ENCODE results near the gene PLIN1.

PLIN1 gene

DNA sequence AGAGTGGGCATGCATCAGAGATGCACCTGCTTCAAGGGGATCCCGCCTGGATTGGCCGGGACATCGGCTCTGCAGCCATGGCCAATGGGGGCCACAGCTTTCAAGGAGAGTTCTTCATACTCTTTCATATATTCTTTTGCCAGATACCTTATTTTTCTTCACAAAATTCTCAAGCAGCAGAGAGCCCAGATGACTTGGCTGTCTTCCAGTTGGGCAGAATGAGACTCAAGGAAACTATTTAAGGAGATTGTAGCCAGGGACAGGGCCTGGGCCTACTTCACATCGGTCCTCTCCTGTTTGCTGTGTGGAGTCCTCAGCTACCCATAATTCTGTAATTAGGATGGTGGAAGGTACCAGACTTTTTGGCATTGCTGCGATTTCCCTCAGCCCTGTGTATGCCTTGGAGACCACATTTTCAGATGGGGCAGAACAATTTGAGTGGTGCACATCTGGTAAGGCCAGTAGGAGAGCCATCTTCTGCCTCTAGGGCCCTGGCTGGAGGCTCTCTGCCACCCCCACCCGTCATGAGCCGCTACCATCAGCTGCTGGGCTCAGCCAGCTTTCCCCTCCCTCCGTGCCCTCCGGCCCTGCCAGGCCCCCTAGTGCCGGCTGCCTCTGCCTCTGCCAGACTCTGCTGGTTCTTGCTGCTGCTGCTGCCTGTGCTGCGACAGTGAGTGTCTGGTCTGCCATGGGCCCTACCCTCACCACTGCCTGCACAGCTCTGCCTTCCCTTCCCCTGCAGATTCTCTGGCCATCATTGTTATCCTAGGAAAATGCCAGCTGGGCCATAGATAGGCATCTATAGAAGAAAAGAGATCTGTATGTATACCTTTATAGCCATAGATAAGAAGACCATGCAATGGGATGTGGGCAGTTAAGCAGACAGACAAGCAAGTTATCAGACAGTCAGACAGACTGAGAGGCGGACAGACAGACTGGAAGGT, 6.7 kb downstream of the PLIN1 start:
- TF ChIP-seq, protein P1, sequence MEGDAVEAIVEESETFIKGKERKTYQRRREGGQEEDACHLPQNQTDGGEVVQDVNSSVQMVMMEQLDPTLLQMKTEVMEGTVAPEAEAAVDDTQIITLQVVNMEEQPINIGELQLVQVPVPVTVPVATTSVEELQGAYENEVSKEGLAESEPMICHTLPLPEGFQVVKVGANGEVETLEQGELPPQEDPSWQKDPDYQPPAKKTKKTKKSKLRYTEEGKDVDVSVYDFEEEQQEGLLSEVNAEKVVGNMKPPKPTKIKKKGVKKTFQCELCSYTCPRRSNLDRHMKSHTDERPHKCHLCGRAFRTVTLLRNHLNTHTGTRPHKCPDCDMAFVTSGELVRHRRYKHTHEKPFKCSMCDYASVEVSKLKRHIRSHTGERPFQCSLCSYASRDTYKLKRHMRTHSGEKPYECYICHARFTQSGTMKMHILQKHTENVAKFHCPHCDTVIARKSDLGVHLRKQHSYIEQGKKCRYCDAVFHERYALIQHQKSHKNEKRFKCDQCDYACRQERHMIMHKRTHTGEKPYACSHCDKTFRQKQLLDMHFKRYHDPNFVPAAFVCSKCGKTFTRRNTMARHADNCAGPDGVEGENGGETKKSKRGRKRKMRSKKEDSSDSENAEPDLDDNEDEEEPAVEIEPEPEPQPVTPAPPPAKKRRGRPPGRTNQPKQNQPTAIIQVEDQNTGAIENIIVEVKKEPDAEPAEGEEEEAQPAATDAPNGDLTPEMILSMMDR (IDR thresholded peaks at IDR 0.05; ENCODE audit: low read depth, low read length) = no peak
- H3K4me3 ChIP-seq (ENCODE audit: low read depth, low read length) = no peak overlapping the region

DNA sequence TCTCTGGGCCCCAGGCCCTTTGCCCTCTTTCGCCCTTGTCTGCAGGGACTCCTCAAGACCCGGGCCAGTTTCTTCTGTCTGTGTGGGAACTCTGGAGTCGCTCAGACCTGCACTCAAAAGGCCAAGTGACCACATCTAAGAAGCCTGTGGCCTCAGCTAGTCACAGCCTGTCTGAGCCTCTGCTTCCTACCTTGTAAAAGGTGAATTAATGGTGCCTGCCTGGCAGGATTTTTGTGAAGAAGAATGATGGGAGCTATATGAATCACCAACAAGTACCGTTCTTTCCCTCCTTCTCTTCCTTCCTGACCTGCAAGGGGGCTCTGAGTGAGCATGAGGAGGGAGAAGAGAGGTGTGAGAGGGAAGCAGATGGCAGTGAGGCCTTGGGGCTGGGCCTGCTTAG, 7.5 kb downstream of the PLIN1 start:
- H3K4me3 ChIP-seq (ENCODE audit: low read depth, low read length) = no peak overlapping the region
- TF ChIP-seq, protein P1 (IDR thresholded peaks at IDR 0.05; ENCODE audit: low read depth, low read length) = no peak

DNA sequence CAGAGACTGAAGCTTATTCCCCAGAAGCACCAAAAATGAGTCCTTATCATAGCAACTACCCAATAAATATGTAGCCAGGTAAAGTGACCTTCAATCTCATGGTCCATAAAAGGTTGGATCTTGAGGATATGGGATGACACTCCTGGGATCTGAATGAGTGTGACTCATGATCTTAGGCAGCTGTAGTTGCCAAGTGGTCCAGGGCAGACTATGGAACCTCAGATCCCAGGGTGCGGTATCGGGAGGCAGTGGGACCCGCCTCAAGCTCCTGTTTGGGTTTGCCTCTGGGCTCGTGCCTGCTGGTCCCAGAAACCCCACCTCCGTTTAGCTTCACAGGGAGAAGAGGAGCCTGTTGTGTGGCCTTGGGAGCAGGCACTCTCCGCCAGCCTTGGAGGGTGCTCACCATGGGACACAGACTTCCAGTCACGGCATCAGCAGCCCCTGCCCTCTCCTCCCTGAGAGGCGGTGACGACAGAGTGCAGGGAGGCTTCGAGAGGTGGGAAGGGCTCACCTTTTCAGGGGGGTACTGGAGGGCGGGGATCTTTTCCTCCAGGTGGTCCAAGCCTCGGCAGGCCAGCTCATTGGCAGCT, 8.1 kb downstream of the PLIN1 start:
- no peak overlapping the region for H3K4me3 ChIP-seq (ENCODE audit: low read depth, low read length)
- TF ChIP-seq, protein P1 (IDR thresholded peaks at IDR 0.05; ENCODE audit: low read depth, low read length) = no peak

DNA sequence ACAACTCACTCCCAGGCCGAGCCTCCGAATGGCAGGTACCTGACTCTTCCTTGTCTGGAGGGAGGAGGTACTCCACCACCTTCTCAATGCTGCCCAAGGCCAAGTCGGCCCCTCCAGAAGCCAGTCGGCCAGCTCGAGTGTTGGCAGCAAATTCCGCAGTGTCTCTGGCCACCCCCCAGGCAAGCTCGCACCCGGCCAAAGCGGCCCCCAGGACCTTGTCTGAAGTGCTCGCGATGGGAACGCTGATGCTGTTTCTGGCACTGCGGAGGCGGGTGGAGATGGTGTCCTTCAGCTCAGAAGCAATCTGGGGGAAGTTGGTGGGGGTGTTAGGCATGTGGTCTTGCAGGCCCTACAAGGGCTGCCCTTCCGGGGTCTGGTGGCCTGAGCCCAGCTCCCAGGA, 9.2 kb downstream of the PLIN1 start:
- no peak overlapping the region for H3K4me3 ChIP-seq (ENCODE audit: low read depth, low read length)
- TF ChIP-seq, protein P1 (IDR thresholded peaks at IDR 0.05; ENCODE audit: low read depth, low read length) = no peak

DNA sequence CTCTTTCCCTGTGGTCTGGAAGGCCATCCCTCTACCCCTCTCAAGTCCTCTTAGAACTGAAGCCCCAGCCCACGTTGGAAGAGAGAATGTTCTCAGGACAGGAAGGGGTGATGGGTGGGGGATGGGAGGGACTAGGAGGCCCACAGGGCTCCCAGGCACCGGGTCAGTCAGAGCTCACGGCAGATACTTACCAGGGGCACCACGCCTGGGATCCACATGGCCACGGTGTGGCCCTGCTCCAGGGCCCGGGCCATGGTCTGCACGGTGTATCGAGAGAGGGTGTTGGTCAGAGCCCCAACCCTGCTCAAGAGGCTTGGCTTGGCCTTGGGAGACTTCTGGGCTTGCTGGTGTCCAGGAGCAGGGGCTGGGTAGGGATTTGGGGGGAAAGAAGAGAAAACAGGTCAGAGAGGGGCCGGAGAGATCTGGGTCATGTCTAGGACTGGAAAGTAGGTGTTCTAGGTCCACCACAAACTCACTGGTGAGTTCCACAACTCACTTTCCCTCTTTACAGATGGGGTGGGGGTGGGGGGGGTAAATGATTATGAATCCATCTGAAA, 9.8 kb downstream of the PLIN1 start:
- H3K4me3 ChIP-seq (ENCODE audit: low read depth, low read length) = no peak overlapping the region

DNA sequence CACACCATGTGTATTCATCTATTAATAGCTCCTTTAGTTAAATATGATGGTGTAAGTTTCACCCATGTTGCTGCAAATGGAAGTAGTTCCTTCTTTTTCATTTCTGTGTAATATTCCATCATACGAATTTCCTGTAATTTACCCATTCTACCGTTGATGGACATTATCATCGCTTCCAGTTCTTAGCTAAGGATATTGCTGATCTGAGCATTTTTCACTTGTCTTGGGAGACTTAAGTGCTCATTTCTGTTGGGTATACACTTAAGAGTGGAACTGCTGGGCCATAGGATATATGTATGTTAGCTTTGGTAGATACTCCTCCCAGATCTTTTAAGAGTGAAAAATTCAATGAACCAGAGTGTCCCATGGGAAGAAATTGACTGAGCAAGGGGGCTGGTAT, 11.0 kb downstream of the PLIN1 start:
- TF ChIP-seq, protein P1 (IDR thresholded peaks at IDR 0.05; ENCODE audit: low read depth, low read length) = no peak
- H3K4me3 ChIP-seq (ENCODE audit: low read depth, low read length) = no peak overlapping the region

More for the DNA sequence above, 9.8 kb downstream of the PLIN1 start:
- TF ChIP-seq, protein P1 (IDR thresholded peaks at IDR 0.05; ENCODE audit: low read depth, low read length) = no peak

DNA sequence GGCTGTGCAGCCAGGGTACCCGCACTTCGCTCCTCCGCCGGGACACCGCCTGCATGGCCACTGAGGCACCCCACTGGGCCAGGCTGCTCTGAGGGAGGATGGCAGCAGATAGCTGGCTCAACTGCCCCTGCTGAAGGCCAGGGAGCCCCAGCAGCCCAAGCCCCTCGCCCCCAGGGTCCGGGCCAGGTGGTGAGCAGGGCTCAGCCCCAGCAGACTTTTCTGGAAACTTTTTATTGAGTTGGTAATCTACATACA, 11.5 kb downstream of the PLIN1 start:
- TF ChIP-seq, protein P1 (IDR thresholded peaks at IDR 0.05; ENCODE audit: low read depth, low read length) = no peak
- no peak overlapping the region for H3K4me3 ChIP-seq (ENCODE audit: low read depth, low read length)

All from WI38 (cell line).